GM19395 (cell line): ENCODE results near the gene CHRNB2.
A peak's percentile ranks its signal among the peaks of the same experiment; 100 is the strongest.

Source experiments
- ATAC-seq: cut with Tn5 transposase; IDR thresholded peaks from one replicate; pipeline ENCODE4 v1.9.1; 2021; ENCODE audit warnings: mild to moderate bottlenecking, moderate library complexity; ENCODE audit not compliant: unreplicated experiment

CHRNB2 gene

DNA sequence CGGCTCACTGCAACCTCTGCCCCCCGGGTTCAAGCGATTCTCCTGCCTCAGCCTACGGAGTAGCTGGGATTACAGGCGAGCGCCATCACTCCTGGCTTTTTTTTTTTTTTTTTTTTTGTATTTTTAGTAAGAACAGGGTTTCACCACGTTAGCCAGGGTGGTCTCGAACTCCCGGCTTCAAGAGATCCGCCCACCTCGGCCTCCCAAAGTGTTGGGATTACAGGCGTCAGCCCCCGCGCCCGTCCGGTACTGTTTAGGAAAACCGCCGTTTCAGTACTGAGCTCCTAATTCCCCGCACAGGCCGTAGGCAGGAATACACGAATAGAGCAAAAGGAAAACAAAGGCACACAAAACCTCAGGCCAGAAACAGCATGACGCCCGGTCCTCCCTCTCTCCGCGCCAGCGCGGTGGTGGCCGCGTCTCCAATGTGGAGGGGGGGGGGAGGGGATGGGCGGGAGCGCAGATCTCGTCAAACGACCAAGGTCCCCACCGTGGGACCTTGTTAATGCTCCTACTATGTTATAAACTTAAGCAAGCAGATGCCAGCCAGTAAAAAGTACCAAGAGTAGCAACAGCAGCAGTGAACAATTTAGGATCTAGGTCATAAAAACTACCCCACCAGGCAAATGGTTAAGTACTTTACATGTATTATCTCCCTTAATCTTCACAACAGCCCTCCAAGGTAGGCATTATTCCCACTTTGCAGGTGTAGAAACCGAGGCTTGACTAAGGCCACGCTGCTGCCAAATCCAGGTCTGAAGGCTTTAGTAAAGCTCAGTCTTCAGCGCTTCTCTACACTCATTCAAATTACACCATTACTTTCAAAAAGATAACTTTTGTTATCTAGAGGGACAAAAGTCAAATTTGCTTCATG lies 41.1 kb downstream of the CHRNB2 start:
- no peak for ATAC-seq

DNA sequence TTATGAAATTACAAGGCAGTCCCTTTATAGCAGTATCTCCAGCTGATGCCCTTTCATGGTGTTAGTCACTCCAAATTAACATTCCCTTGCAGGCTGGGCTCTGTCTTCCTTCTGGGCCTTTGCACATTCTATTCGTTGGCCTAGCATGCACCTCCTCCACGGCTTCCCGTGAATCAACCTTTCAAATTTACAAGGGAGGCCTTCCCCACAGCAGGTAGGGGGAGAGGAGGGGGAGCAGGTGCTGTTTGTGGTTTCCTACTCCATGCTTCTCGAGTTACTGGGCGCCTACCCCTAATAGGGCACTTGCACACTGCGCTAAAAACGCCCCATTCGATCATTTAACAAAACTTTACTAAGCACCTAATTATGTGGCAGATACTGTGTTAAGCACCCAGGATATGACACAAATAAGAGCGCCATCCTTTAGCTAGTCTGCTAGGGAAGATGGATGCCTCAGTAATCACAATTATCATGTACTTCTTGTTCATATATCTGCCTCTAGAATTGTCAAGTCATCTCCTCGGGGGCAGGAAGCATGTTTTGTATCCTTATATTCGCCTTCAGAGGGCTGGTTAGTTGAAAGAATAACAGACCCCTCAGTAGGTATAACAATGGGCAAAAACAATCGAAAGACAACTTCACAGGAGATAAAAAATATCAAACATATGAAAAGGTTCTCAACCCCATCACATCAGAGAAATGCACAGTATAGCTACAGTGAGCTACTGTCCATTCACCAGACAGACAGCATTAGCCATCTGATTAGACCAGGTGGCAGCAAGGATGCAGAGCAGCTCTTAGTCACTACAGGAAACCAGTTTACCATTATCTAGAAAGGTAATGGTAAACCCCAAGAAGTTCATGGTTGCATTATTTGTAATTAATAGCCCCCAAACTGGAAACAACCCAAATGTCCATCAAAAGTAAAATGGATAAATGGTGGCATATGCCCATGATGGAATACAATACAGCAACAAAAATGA lies 42.1 kb downstream of the CHRNB2 start:
- ATAC-seq = no peak

DNA sequence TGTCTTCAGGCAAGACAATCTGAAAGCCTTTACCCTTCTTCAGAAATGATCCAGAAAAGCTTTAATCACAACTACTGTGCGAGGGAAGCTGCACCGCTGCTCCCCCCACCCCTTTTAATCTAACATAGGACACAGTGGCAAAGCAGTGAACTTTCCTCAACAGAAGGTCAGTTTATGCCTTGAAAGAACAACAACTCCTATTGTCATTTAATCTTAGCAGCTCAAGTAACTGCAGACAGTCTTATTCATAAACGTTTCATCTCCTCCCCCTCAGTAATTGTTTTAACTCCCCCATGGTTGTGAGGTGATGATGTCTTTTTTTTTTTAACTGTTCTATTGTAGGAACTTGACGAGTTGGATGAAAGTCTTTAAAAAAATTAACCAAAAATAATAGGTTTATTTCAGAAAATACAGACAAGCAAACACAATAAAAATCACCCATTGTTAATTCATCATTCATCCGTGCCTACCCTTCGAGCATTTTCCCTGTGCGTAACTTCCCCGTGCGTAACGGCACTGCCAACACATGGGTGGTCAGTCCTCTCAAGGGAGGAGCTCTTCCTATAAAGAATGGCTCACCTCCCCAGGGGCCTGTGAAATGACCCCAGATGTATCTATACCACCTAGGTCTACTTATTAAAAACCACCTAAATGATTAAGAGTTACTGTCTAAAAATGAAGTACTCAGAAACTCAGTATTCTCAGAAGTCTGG lies 43.7 kb downstream of the CHRNB2 start:
- ATAC-seq = no peak

DNA sequence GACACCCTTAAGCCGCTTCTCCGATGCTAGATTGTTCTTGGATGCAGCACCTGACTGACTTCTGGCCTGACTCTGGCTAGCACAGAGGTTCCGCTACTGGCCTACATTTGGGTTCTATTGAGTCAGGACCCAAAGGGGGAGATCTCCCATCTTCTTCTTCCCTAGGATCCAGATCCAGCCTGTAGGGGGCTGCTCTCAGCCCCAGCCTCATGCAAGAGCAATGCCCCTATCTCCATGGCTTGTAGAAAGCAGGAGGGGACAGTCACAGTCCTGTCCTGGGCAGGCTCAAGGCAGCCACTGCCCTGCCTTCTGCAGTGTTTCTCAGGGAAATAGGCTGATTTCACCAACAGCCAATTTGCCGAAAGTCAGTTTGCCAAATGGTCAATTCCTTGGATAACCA lies 46.7 kb downstream of the CHRNB2 start:
- no peak for ATAC-seq

DNA sequence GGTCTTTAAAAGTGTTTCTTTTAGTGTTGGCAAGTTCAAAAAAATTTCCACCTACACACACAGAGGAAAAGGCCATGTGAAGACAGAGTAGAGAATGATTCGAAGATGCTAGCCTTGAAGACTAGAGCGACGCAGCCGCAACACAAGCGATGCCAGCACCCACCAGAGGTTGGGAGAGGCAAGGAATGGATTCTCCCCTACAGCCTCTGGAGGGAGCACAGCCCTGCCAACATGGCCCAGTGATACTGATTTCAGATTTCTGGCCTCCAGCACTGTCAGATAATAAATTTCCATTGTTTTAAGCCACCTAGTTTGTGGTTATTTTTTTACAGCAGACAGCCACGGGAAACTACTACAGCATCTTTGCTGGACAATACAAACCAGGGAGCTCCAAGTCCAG lies 47.3 kb downstream of the CHRNB2 start:
- ATAC-seq = no peak

DNA sequence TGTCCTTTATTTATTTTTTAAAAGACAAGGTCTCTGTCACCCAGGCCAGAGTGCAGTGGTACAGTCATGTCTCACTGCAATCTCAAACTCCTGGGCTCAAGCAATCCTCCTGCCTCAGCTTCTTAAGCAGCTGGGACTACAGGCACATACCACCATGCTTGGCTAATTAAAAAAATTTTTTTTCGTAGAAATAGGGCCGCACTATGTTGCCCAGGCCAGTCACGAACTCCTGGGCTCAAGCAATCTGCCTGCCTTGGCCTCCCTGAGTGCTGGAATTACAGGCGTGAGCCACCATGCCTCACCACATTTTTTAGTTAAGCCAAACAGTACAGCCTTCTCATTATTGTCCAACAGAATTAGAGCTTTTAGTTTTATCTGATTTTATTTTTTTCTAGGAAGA lies 47.8 kb downstream of the CHRNB2 start:
- ATAC-seq = no peak

DNA sequence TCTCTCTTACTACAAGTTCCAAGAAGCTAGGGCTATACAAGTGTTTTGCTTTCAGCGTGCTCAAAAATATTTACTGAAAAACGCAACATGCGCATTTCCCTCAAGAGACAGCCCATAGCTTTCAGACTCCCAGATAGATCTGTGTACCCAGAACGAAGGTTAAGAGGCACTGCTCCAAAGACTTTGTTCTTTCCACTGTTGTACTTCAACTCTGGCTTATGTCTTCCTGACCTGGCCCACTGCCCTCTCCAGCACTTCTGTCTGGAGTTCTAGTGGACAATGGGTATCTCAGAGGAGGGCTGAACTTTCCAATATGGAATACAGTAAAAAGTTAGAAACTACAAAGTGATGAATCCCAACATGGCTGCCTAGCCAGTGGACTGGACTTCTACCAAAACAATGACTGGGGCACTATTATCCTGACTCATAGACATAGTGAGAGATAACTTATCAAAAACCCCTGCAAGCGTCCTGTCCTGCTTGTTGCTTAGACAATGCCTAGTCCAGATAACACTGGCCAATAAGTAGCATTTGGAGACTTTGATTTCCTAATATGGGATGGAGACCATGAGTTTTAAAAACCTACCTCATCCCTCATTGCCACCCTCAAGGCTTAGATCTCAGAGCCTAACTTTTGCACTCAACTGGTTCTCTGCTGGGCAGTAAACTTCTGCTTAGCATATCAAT lies 49.2 kb downstream of the CHRNB2 start:
- ATAC-seq = no peak

DNA sequence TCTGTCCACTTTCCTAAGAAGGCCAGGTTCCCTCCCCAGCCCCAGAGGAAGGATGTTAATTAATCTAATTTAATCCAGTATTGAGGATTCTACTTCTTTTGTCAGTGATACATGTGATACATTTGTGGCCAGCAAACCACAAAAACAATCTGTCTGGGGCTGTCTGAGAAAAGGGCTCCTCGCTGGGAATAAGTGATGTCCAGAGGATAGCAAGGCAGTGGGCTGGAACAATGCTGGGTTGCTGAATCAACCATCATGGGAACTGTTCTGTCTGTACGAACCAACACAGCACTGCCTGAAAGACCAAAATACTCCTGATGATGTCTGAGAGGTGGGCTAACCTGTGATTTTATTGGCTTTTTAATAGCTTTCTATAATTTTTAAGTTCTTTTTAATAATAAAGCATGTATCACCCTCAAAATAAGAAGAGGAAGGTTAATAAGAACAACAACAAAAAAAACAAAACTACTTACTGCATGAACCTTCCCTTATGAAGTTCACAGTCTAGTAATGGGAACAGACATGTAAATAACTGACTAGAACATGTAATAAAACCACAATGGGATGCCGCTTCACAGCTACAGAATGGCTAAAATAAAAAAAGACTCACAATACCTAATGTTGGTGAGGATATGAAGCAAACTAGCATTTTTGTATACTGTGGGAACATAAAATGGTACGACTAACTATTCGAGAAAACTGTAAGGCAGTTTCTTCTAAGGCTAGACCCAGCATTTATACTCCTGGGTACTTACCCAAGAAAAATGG lies 51.8 kb downstream of the CHRNB2 start:
- ATAC-seq = no peak

DNA sequence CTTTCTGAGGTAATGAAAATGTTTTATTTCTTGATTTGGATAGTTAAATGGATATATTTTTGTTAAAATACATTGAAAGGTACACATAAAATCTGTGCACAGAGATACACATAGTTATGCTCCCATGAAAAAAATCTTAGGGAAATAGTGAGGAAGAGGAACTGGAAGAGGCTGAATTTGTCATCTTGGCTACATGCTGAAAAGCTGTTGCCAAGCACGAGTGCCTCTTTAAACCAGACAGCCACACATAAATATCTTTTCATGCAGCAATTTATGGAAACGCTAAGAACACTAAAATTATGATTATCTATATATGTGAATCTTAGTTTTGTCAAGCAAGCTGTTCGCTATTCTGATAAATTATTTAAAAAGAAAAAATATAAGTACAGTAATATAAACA lies 53.2 kb downstream of the CHRNB2 start:
- ATAC-seq = no peak

DNA sequence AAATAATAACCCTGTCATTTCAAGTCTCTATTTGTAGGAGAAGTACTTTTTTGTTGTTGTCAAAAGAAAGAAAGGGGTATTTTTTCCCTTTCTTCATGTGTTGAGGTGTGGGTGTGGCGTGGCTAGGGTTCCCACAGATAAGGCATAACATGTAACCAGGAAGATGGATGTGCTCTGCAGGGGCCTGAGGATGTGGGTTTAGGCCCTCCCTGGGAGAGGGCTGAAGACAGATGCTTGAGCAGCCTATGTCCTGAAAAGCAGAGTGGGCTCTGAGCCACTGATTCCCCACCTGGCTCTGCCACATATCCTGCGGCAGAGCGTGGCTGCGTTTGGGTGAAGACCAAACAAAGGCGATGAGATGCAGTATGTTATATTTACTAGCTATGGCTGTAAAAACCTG lies 54.3 kb downstream of the CHRNB2 start:
- no peak for ATAC-seq

DNA sequence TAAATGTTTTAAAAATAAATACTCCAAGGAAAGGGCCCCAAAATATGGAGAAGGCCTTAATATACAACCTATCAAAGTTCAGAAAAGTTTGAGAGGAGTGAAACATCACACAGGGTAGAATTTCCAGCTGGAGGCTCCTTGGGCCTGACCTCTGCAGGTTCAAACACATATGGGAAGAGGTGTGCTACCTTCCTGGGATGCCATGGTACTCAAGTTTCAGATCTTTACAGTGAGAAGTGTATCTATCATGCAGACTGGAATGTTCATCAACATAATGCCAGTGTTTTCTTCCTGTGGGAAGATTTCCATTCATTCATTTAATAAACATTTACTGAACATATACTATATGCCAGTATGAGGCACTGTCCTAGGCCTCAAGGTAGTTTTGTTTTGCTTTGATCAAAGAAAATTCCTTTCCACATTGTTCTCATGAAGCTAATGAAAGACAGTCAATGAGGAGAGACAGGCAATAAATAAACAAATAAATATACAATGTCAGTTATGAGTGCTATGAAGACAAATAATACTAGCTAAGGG lies 55.0 kb downstream of the CHRNB2 start:
- no peak for ATAC-seq

DNA sequence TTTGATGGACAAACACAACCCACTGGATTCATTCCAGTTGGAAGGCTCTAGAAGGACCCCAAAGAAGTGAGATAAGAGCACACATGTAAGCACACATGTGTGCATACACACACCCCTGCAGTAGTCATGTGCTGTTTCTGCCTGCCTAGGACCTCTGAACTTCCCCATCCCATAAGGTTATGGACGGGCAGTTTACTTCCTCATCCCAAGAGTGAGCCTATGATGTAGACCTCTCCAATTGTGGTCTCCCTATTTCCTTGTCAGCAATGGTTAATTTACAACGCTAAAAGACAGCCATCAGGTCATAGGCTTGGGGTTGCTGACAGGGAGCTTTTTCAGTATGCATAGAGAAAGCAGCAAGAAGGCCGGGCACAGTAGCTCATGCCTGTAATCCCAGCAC lies 55.8 kb downstream of the CHRNB2 start:
- ATAC-seq = no peak

DNA sequence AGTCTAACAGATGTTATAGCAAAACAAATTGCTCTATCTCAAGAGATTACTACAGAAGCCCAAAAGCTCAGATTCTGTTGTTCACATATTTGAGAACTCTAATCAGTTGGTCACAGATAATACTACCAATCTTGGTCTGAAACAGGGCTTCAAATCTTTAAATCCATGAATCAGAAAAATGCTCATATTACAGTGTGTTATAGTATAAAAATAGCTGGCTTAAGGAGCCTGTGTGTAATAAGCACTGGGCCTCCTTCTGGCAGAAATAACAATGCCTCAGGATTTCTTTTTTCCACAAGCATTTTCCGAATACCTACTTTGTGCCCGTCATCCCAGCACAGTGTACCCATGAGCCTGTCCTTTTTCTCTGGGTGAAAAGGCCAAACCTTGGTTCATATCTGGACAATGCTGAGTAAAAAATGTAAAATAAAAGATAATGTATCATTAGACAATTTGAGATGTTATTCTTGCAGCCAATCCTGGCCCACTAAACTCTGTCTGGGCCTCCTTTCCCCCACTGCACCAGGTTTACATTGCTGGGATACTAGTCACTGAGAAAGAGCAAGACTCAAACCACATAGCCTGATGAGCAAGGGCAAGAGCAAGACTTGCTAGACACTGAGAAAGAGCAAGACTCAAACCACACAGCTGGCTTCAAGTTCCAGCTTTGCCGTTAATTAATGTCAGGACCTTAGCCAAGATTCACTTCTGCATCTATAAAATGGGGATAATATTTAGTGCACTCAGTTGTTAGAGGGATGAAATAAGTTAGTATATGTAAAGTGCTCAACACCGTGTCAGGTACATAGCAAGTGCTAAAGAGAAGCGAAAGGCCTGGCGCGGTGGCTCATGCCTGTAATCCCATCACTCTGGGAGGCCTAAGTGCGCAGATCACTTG lies 57.4 kb downstream of the CHRNB2 start:
- no peak for ATAC-seq

DNA sequence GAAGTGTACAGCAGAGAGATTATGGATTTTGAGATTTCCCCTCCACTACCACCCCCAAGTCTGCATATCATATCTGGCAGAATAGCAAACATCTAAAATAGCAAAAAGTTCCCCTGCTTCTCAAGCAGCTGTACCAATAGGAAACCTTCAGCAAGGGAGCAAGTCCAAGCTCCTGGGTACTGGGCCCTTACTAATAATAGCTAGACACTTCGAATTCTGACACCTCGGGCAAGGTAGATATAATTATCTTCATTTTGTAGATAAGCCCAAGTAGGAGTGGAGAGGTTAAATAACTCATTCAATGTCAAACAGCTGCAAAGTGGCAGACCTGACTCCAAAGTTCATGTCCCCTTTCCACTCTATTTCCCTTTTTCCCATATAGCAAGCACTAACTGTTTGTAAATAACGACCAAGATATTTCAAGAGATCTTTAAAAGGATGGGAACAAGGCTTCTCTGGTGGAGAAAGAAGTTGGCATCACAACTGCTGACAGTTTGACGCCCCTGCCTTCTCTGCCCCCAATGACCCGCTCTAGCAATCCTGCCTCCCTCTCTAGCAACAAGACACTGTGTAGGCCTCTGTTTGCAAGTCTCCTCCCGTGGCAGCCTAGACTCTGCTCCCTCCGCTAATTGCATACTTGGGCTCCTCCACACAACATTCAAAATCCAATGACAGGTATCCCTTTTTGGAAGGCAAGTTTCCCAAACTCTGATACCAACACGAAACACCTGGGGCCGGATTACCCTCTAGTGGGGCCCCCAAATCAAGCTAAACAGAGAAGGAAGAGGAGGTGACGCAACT lies 59.1 kb downstream of the CHRNB2 start:
- peak; percentile 31 for ATAC-seq

DNA sequence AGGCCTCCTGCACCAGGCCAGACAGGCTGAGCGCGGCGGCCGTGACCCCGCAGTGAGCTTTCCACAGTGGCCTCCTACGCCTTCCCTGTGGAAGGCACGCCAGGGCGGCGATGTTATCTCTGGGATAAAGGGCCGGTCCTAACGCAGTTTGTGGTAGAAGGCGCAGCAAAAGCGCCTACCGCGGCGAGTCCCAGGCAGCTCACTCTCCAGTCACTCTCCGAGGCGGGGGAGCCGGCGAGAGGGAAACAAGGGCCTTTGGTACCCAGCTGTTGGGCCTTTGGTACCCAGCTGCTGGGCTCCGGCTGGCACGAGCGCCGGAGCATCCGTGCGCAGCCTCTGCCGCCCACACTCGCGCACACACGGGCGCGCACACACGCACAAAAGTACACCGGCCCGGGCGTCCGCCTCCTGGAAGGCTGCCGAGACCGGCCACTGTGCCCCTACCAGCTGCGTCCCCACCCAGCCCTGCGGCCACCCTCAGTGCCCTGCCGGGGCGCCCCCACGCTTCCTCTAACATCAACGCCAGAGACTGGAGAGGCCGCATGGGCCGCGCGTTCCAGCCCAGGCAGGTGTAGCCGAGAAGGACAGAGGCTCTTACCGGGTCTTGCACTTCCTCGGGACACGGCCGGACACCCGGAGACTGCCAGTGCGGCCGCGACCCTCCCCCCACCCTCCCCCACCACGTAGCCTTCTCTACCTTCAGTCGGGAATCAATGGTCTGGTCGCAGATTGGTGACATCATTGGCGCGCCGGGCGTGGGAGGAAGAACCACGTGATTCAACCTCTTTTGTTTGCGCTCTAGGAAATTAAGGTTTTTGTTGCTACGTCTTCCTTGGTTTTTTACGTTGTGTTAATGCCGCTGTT lies 59.9 kb downstream of the CHRNB2 start:
- peak; percentile 60 for ATAC-seq

DNA sequence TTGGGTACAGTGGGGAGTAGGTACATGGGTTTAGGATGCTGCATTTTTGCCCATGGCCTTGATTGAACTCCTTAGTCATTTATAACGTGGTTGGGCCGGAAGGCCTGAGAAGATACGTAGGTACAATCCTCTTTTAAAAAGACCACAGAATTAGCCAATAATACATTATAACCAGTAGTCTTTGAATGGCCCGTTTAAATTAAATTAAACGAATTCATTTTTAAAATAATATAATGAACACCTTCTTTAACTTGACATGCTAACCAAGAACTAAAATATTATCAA lies 60.5 kb downstream of the CHRNB2 start:
- no peak for ATAC-seq

DNA sequence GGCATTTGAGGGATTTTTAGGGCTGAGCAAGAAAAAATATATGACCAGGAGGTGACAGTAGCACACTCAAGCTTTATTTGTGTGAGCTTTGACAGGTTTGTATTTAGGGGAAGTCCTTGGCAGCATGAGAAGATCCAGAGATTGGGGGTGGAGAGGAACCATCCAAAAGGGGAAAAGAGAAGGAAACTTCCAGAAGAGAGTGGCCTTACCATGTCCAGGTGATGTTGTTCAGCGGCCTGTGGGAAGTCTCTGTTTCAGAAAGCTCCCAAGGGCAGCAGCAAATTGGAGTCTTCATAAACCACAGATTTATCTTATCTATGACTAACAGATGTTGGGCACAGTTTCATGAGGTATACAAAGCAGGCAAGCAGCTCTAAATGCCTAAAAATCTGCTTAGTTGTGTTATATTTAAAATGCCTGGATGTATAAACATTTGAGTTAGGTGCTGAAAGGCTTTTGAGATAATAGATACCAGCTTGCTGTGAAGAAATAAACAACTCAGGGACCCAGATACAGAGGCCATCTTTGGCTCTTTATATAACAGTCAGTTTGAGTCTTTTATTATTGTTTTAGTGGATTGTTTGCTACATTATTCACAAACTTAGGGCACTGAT lies 61.6 kb downstream of the CHRNB2 start:
- no peak for ATAC-seq
